B cell (primary cell): ENCODE data around the gene GNG11. TPM values are rescaled to one million over a fixed set of nuclear protein-coding genes. Genes with fewer than 3 reads are reported as not detected.

Experiments used
- ATAC-seq: fragments of 200-7000 bp; cut with Tn5 transposase; one replicate; pipeline ENCODE4 v1.10.0; 2021; ENCODE audit warnings: low read depth, mild to moderate bottlenecking, moderate number of reproducible peaks, moderate library complexity
- CTCF ChIA-PET: fragments of 350-600 bp; sonication (Branson Sonifier 250); formaldehyde crosslinking; loops from one replicate; lab custom pipeline; 2021; ENCODE audit warnings: antibody characterized with exemption, inconsistent platforms; lab: Charles Lee
- POLR2A ChIA-PET: fragments of 350-600 bp; sonication (Branson Sonifier 250); formaldehyde crosslinking; loops from one replicate; lab custom pipeline; 2021; ENCODE audit warnings: antibody characterized with exemption; lab: Charles Lee
- DNase-seq: peaks from one replicate; pipeline ENCODE4 v3.0.0; 2013
- H2AFZ ChIP-seq: 2 replicates; pipeline ENCODE4 v1.6.1; 2012; ENCODE audit warnings: mild to moderate bottlenecking, low read depth, low read length; ENCODE audit not compliant: insufficient read depth, poor library complexity, severe bottlenecking
- H3K27ac ChIP-seq, 2 donors: 1 replicate in 1 of 2; 2 replicates in 1 of 2; pipeline ENCODE4 v1.5.1; 2012 to 2013; ENCODE audit warnings: low read length in 2 of 2, mild to moderate bottlenecking in 2 of 2, moderate library complexity in 1 of 2
- H3K27me3 ChIP-seq, 4 experiments: fragments of 200-600 bp in 1 of 4; sonication (generic) in 1 of 4; replicated peaks in 1 of 4; 1 replicate in 2 of 4; 2 replicates in 2 of 4; pipeline versions ENCODE4 v1.6.1 to v1.7.0; 2013 to 2016; ENCODE audit warnings: low read length in 3 of 4, mild to moderate bottlenecking in 2 of 4, mixed read lengths in 1 of 4, moderate library complexity in 1 of 4; ENCODE audit not compliant: insufficient read depth in 4 of 4, control insufficient read depth in 3 of 4; ENCODE audit errors: control extremely low read depth in 1 of 4
- H3K36me3 ChIP-seq, 2 experiments: replicated peaks in 1 of 2; 1 replicate in 1 of 2; 2 replicates in 1 of 2; pipeline versions ENCODE4 v1.6.1 to v1.7.1; 2013; ENCODE audit warnings: low read length in 1 of 2; ENCODE audit not compliant: insufficient read depth in 2 of 2, control insufficient read depth in 1 of 2; ENCODE audit errors: control extremely low read depth in 1 of 2, extremely low read depth in 1 of 2
- H3K4me1 ChIP-seq, 2 donors: fragments of 200-600 bp in 1 of 2; sonication (generic) in 1 of 2; 1 replicate in 1 of 2; 2 replicates in 1 of 2; pipeline versions ENCODE4 v1.5.1 to v1.6.1; 2013 to 2017; ENCODE audit warnings: low read length in 2 of 2; ENCODE audit not compliant: control insufficient read depth in 2 of 2, insufficient read depth in 2 of 2
- H3K4me2 ChIP-seq: replicated peaks from 2 replicates; pipeline ENCODE3; 2012; ENCODE audit warnings: mild to moderate bottlenecking, low read depth, low read length; ENCODE audit not compliant: poor library complexity, severe bottlenecking
- H3K4me3 ChIP-seq, 5 experiments: fragments of 200-600 bp in 1 of 5; sonication (generic) in 1 of 5; 1 replicate in 3 of 5; 2 replicates in 2 of 5; pipeline versions ENCODE4 v1.5.1 to v1.7.0; 2011 to 2016; ENCODE audit warnings: low read length in 4 of 5, mild to moderate bottlenecking in 4 of 5, low read depth in 2 of 5, control low read depth in 1 of 5, moderate library complexity in 1 of 5; ENCODE audit not compliant: insufficient read depth in 1 of 5; ENCODE audit errors: control extremely low read depth in 1 of 5, extremely low read depth in 1 of 5
- H3K79me2 ChIP-seq: fragments of 200-600 bp; sonication (generic); one replicate; pipeline ENCODE4 v1.6.0; 2016; ENCODE audit warnings: low read length; ENCODE audit not compliant: control insufficient read depth, insufficient read depth
- H3K9ac ChIP-seq: fragments of 200-600 bp; sonication (generic); 2 replicates; pipeline ENCODE4 v1.6.1; 2017; ENCODE audit warnings: mild to moderate bottlenecking, low read length, moderate library complexity
- H3K9me3 ChIP-seq, 3 donors: one replicate each; pipeline versions ENCODE4 v1.6.1 to v1.7.1; 2013; ENCODE audit warnings: low read length in 2 of 3; ENCODE audit not compliant: control insufficient read depth in 2 of 3, insufficient read depth in 1 of 3; ENCODE audit errors: control extremely low read depth in 1 of 3
- H4K20me1 ChIP-seq: 2 replicates; pipeline ENCODE4 v1.6.0; 2012; ENCODE audit warnings: mild to moderate bottlenecking, low read length; ENCODE audit not compliant: insufficient read depth, control insufficient read depth, poor library complexity, severe bottlenecking
- H3K27ac Mint-ChIP-seq: one replicate; pipeline ENCODE4 v1.8.0; 2021; ENCODE audit warnings: mixed read lengths
- H3K27me3 Mint-ChIP-seq: one replicate; pipeline ENCODE4 v1.8.0; 2021; ENCODE audit warnings: mixed read lengths
- H3K4me1 Mint-ChIP-seq: one replicate; pipeline ENCODE4 v1.8.0; 2021; ENCODE audit warnings: mixed read lengths
- H3K4me3 Mint-ChIP-seq: one replicate; pipeline ENCODE4 v1.8.0; 2021; ENCODE audit warnings: mixed read lengths
- H3K9me3 Mint-ChIP-seq: one replicate; pipeline ENCODE4 v1.8.0; 2022; ENCODE audit warnings: mixed read lengths; ENCODE audit not compliant: insufficient read depth
- CTCF ChIP-seq: fragments of 200-600 bp; IDR thresholded peaks from one replicate; pipeline ENCODE4 v1.8.0; 2022; ENCODE audit warnings: antibody characterized with exemption, mild to moderate bottlenecking
- EZH2 ChIP-seq: IDR thresholded peaks from 2 replicates; pipeline ENCODE4 v1.6.1; 2012; ENCODE audit warnings: borderline replicate concordance, low read depth, mild to moderate bottlenecking, moderate library complexity, low read length; ENCODE audit not compliant: insufficient read depth, poor library complexity, severe bottlenecking
- WGBS: methylation state at CpG from one replicate; pipeline ENCODE4 v1.1.5; 2013; ENCODE audit warnings: missing lambda C conversion rate; ENCODE audit not compliant: insufficient coverage; 5-methylcytosine and 5-hydroxymethylcytosine counted together
- intact Hi-C: fragments of 100-400 bp; cut with micrococcal nuclease; formaldehyde crosslinking; loops from one replicate; pipeline ENCODE4 v1.10.0; 2022
- polyA plus RNA-seq: library from polyadenylated mRNA; depleted of rRNA; stranded (reverse); fragments of >200 nt; gene quantifications from 2 replicates; pipeline ENCODE4 v1.2.3, GENCODE V29; 2012
- total RNA-seq, 2 donors: library from RNA; stranded (reverse); fragments of 120-200 nt in 1 of 2; gene quantifications; 1 replicate in 1 of 2; 2 replicates in 1 of 2; pipeline versions ENCODE4 v1.2.3 to v1.2.4, GENCODE V29; 2013 to 2022

GNG11 gene
- total and polyA plus RNA-seq, 2 donors (not counting 1 experiment from before 2014, with no cell fraction given) = 0.37 to 1.7 TPM

- H3K27me3 Mint-ChIP-seq = no peaks in the 10 kb centered on the region
- Histone ChIP-seq H4K20me1 (no peaks in the 10 kb centered on the region), H2AFZ (no peak overlapping the region), H3K9me3 (peaks cover 0 to 4% (median 2%) of the 10 kb centered on the region in 3 donors), H3K27me3 (peaks cover 0 to 4% (median 0%) of the 10 kb centered on the region in 4 experiments), H3K27ac (no peak overlapping the region), H3K9ac (no peak overlapping the region), H3K4me2 (no peak overlapping the region), H3K4me1 (no peaks in the 10 kb centered on the region), H3K79me2 (no peaks in the 10 kb centered on the region), H3K36me3 (no peaks in the 10 kb centered on the region), H3K4me3 (no peak overlapping the region)
- DNase-seq = no peak
- POLR2A ChIA-PET = no interaction called here
- peaks cover 8% of the 10 kb centered on the region for H3K9me3 Mint-ChIP-seq
- no peak for TF ChIP-seq EZH2
- TF ChIP-seq CTCF = no peak
- 43% methylated on average over 1 of the region's 1 CpG for WGBS
- no peak for ATAC-seq
- intact Hi-C loops = no loop called here
- H3K27ac Mint-ChIP-seq = no peak overlapping the region
- no peak overlapping the region for H3K4me3 Mint-ChIP-seq
- CTCF ChIA-PET = no interaction called here
- no peaks in the 10 kb centered on the region for H3K4me1 Mint-ChIP-seq
These were observed 47.4 kb upstream of the GNG11 start for GRCh38 chr7:93873998-93874574.

- H3K27ac Mint-ChIP-seq = no peak overlapping the region
- no peaks in the 10 kb centered on the region for H3K79me2 ChIP-seq
- DNase-seq (no peak), ATAC-seq (no peak)
- no peaks in the 10 kb centered on the region for H3K4me1 ChIP-seq
- H3K9ac ChIP-seq = no peak overlapping the region
- H3K9me3 Mint-ChIP-seq = peaks cover 10% of the 10 kb centered on the region
- no peak overlapping the region for H3K27ac ChIP-seq
- intact Hi-C loops = no loop called here
- CTCF ChIA-PET = no interaction called here
- no peak overlapping the region for H3K4me3 ChIP-seq
- peaks cover 0 to 4% (median 0%) of the 10 kb centered on the region in 4 experiments for H3K27me3 ChIP-seq
- POLR2A ChIA-PET = no interaction called here
- H3K4me3 Mint-ChIP-seq = no peak overlapping the region
- no peak for TF ChIP-seq CTCF
- no peak for TF ChIP-seq EZH2
- H3K27me3 Mint-ChIP-seq = peaks cover 4% of the 10 kb centered on the region
- H3K9me3 ChIP-seq = peaks cover 0 to 4% (median 2%) of the 10 kb centered on the region in 3 donors
- H3K36me3 ChIP-seq = no peaks in the 10 kb centered on the region
- no peak overlapping the region for H3K4me2 ChIP-seq
- H2AFZ ChIP-seq = no peak overlapping the region
- no peaks in the 10 kb centered on the region for H4K20me1 ChIP-seq
- 100% methylated on average over 1 of the region's 3 CpGs for WGBS
- no peaks in the 10 kb centered on the region for H3K4me1 Mint-ChIP-seq
These were observed 43.8 kb upstream of the GNG11 start for GRCh38 chr7:93877742-93878141.
